Measurements from ENCODE around the gene SLC15A4.

The SLC15A4 gene

DNA sequence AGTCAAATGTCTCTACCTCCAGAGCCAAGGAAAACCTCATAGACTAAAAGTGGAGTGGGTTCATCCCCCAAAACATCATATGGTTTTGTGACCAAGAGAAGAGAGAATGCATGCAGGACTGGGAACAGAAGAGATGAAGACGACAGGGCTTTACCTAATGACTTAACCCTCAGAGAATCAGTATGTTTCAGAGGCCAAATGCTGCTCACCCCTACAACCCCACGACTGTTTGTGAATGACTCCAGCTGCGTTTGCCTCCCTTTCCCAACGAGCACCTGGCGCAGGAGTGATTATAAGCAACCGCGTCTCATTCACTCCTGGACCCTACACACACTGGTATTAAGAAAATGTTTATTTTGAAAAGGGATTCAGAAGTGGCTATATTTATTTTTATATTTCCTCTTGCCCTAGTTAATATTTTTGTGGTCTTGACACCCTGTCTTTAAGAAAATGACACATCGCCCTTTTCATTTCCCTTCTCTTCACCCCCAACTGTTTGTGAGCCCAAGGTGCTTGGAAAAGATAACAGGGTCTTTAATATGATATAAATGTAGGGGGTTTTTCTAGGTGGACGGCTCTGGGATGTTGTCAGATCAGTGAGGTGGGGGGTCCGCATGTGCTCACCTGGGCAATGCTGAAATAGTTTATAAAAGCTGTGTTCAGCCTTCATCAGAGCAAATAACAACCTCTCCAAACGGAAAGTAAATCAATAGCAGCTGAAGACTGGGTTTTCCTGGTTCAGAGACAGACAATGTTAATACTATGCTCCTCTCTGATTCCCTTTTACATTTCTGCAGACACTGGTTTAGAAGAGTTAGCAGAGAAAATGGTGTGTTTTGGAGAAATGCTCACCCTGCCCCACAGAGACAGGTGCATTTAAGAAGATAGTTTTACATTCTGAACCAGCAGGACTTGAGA, 77.7 kb downstream of the SLC15A4 start:
- DNase-seq: no peak

DNA sequence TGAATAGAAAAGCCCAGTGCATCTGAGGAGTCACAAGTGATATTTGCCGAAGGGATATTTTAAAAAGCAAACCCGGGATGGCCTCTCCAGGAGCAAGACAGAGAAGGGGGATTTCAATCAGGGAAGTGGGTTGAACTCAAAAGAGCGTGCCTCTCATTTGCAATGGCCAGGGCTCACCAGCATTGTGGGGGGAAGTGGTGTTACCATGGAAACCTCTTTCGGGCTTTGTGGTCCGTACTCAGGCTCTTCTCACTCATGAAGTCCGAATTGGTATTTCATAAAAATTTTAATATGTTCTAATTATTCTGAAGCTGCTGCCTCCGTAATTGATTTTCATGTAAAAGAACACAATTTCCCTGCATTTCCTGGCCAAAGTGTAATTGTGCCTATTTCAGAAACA, 79.8 kb downstream of the SLC15A4 start:
- no peak for DNase-seq

All from activated gamma-delta T cell (primary cell).